ENCODE data around the gene OTOR.

Gene OTOR

DNA sequence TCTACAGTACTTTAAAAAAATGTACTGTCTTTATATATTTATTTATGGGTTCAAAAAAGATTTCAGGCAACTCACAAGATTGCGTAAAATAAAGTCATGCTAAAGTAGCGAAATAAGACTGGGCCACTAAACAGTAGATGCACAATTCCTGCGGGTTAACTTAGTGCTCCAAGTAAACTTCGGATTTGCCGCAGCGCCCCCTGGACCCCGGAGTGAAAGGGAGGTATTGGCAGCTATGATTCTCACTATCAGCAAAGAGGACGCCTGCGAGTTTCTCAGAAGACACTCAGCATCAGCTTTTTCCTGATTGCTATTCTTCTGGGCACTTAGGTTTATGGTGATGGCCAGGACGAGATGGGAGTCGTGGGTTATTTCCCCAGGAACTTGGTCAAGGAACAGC is 1.4 kb downstream of the OTOR start:
- DNase-seq (ENCODE audit: low read depth), result no peak

DNA sequence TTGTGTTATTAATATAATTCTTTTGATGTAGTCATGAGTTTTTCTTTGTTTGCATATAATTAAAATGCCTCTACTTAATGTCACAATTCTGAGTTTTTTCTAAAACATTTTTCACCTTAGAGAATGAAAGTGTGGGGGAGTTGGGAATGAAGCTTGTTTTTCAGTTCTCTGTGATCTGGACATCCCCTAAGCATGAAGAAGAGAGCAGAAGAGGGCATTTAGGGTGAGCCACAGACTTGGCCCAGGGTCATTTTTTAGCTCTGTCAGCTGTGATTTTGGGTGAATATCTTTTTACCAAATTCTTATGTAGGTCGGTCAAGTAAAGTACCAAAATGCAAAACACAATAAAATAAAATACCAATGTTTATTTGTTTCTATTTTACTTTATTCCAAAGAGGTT is 3.9 kb downstream of the OTOR start:
- no peak for DNase-seq (ENCODE audit: low read depth)

DNA sequence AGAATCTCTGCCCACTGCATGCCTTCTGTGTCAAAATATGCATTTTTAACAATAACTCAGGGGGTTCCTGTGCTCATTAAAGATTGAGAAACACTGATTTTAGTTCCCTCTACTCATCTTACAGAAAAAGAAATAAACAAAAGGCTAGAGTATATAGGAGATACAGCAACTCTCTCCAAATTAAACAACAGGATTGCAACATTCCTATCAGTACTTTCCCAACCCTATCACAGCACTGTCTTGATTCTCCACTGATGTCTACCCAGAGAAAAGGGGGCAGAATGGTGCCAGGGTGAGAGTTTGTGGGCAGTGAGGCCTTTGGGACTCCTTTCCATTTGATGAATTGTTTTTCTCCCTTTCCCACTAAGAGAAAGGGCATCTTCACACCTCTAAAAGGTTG is 4.7 kb downstream of the OTOR start:
- DNase-seq (ENCODE audit: low read depth), result no peak

DNA sequence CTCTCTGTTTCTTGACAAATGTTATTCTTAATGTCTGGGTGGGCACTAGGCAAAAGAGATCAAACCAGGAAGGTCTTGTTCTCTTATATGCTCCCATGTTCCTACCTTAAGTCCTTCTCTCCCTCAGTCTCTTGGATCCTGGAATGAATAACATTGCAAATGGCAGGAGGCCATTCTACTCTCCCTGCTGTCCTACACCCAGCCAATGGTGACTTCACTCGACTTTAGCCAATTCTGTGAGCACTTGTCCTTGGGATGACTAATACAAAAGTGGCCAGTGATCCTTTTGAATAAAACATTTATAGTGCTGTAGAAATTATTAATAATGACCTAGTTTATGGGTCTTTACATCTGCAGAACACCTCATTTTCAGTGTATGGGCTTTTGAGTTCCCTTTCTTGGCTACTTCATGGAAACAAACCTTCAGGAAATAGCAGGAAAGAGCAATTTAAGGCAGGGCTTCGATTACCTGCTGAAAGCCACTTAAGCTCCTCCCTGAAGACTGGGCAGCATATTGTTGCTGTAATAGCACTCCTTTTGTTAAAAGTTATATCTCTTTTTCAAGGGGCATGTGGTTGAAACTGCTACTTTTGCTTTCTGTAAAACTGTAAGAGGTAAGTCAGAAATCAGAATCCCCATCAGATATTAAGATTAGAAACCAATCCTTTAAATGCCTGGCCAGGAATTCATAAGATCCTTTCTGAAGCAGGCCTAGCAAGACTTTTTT is 10.5 kb downstream of the OTOR start:
- no peak for DNase-seq (ENCODE audit: low read depth)

- no peak for DNase-seq (ENCODE audit: low read depth)
These were observed 11.0 kb downstream of the OTOR start for GRCh38 chr20:16759181-16759563.

DNA sequence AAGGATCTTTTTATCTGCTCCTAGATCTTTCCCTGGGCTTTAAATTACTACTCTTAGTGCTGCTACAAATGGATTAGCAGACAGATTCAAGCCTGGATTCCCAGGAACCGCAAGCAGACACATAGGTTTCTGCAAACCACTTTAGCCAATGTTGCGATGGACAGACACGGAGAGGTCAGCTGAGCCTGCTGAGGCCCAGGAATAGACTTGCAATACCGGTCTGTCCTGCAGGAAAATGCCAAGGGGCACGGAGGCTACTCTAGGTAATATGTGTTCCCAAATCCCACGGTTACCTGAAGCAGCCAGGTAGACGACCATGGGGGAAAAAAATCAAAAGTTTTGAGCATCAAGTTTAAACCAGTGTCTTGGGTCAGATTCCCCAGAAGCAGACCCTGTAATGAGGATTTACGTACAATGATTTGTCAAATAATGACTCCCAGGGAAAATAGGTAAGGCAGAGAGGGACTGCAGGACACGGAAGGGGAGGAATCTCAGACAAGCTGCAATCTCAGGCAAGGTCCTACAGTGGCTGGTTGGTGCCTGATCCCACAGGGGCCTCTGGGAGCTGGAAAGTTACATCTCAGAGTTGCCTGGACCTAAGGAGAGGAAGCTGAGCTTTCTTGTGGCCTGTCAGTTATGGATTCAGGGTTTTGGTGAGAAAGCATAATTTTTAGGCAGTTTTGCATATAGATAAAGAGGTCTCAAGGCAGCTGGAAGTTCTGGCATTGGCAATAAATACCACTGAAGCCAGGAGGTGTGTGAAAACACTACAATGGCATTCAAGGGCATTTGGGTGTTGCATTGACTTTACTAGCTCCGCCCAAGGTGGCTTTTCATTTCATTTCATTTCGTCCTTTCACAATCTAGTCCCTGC is 12.5 kb downstream of the OTOR start:
- DNase-seq (ENCODE audit: low read depth), result no peak

DNA sequence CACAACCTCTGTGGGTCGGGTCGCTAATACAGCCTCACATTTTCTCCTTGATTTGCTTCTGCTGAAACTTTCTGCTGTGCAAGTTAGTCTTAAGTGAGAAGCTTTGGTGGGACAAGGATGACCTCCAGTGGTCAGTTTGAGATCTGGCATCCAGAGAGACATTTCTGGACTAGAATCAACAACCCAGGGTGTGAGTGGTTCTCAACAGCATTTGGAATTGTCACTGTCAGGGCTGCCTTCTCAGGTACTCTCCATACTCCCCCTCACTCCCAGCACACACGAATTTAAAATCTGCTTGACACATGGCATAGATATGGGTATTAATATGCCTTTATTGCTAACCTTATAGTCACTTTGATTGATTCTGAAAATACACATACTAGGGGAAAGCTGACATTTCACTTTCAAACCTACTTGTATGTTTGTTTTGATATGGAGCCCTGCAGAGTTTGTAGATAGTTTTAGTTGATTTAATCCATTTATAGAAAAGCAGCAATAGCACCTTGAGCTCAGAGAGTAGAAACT is 13.2 kb downstream of the OTOR start:
- DNase-seq (ENCODE audit: low read depth), result peak; percentile 70

DNA sequence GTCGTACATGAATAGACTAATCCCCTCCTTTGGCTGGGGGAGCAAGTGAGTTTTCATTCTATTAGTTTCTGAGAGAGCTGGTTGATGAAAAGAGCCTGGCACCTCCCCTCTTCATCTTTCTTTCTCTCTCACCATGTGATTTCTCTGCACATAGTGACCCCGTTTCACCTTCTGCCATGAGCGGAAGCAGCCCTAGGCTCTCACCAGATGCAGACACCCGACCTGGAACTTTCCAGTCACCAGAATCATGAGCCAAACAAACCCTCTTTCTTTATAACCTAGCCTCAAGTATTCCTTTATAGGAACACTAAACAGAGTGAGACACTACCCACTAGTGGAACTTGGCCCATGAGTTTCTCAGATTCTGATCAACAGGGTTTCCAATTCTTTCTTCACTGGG is 16.4 kb downstream of the OTOR start:
- no peak for DNase-seq (ENCODE audit: low read depth)

DNA sequence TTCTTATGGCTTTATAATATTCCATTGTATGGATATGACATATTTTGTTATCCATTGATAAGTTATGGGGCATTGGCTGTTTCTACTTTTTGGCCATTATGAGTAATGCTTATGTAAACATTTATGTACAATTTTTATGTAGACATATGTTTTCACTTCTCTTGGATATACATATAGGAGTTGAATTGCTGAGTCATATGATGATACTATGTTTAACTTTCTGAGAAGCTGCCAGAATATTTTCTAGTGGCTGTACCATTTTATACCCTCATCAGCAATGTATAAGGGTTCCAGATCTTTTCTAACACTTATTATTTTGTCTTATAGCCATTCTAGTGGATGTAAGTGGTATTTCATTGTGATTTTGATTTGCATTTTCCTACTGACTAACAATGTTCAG is 23.1 kb downstream of the OTOR start:
- no peak for DNase-seq (ENCODE audit: low read depth)

GRCh38 chr20:16775961-16776360 is 27.8 kb downstream of the OTOR start:
- DNase-seq (ENCODE audit: low read depth), result no peak

GRCh38 chr20:16777126-16777525 is 29.0 kb downstream of the OTOR start:
- DNase-seq (ENCODE audit: low read depth), result no peak

GRCh38 chr20:16778159-16778558 is 30.0 kb downstream of the OTOR start:
- no peak for DNase-seq (ENCODE audit: low read depth)

GRCh38 chr20:16781496-16781895 is 33.3 kb downstream of the OTOR start:
- no peak for DNase-seq (ENCODE audit: low read depth)

- no peak for DNase-seq (ENCODE audit: low read depth)
These were observed 37.1 kb downstream of the OTOR start for GRCh38 chr20:16785226-16785625.
